GM12872 (cell line): ENCODE measurements around the gene DLG5.

Experiments used
- CTCF ChIP-seq: IDR thresholded peaks from 3 replicates; pipeline ENCODE4 v1.5.1; 2011; ENCODE audit warnings: low read depth, mild to moderate bottlenecking, low read length, moderate library complexity; ENCODE audit not compliant: insufficient read depth

Gene DLG5

GRCh38 chr10:77944519-77944918 is 18.0 kb upstream of the DLG5 start:
- TF ChIP-seq CTCF, result no peak

GRCh38 chr10:77943121-77943901 is 16.8 kb upstream of the DLG5 start:
- TF ChIP-seq CTCF, result no peak

DNA sequence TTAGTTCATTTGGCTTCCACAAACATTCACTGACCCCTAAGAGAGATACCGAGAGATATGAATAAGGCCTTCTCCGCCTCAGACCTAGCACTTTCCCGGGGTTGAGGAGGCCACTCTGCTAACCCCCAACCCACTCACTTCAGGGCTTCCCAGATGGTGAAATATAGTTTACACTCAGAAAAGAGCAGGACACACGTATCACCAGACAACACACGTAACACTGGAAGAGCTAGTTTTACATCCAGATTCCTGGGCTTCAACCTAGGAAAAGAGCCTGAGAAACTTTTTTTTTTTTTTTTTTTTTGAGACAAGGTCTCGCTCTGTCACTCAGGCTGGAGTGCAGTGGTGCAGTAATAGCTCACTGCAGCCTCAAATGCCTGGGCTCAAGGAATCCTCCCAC is 15.2 kb upstream of the DLG5 start:
- no peak for TF ChIP-seq CTCF

DNA sequence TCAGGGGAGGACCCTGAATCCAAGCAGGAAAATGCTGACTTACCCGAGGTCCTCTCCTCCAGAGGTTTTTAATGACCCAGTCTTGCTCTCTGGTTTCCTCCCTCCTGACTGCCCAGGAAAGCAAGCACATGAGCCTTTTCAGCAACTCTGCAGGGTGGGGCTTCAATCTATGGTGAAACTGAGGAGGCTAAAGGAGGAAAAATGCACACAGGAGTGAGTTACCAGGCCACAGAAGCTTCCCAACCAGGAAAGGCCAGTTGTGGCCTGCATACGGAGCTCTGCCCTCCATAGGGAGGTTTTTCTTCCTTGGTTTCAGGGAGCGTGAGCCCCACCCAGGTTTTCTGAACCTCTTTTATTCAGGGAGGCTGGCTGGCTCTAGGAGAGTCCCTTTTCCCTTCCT is 14.1 kb upstream of the DLG5 start:
- TF ChIP-seq CTCF, result no peak

DNA sequence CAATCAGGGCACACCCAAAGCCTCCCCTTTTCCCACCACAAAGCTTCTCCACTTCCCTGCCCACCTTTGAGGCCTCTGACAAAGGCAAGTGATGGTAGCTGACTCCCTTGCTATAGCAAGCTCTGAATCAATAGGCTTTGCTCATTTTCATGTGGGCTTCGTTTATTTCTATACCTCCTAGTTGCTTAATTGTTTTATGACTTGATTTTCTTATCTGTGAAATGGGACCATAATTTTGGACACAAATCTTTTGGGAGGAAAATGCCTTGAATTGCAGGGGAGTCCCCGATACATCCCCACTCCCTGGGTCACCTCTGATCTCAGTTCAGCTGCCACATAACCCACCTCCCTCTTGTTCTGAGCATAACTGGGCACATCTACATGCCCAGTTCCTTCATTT is 13.7 kb upstream of the DLG5 start:
- TF ChIP-seq CTCF, result no peak

DNA sequence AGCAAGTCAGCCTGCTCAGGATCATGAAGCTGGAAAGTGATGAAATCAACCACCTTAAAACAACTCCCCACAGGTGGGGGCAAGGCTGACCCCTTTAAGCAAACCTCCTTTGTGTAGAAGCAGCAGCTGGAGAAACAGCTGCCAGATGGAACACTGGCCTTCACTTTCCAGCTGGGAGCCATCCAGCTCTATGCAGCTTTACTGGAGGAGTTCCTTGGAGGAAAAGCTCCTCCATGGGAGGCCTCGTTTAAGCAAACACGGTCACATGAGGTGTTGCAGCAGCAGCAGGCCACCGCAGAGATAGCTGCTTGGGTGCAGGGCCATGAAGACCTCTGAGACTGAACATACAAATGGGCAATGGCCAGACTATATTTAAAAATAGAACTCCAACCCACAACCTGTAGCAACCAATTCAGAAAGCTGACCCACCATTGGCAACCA is 13.0 kb upstream of the DLG5 start:
- TF ChIP-seq CTCF, result no peak

GRCh38 chr10:77936697-77937567 is 10.4 kb upstream of the DLG5 start:
- TF ChIP-seq CTCF, result no peak
